Fibroblast of skin of left biceps (primary cell): ENCODE results near the gene GMCL1.
A peak's percentile ranks its signal among the peaks of the same experiment; 100 is the strongest.
"Not testable (repeated sequence)": the region's sequence is repeated elsewhere in the genome, so short reads cannot be mapped to it uniquely, and the experiment has no call there.

ENCODE experiments used
- DNase-seq, 2 experiments: peaks; one replicate each; pipeline ENCODE4 v3.0.0-alpha.2; 2013; ENCODE audit warnings: low read depth in 2 of 2

GMCL1 gene

GRCh38 chr2:69848186-69848790, 18.8 kb downstream of the GMCL1 start:
- no peak for DNase-seq

- DNase-seq, result no peak
These were observed 28.8 kb downstream of the GMCL1 start for GRCh38 chr2:69858261-69858660.

GRCh38 chr2:69863298-69863697, 33.8 kb downstream of the GMCL1 start:
- no peak for DNase-seq

- DNase-seq, result no peak
These were observed 59.0 kb downstream of the GMCL1 start for GRCh38 chr2:69888451-69888850.

- no peak for DNase-seq
These were observed 59.8 kb downstream of the GMCL1 start for GRCh38 chr2:69889302-69889701.

- DNase-seq, result no peak
These were observed 61.4 kb downstream of the GMCL1 start for GRCh38 chr2:69890881-69891280.

GRCh38 chr2:69892838-69893424, 63.5 kb downstream of the GMCL1 start:
- not testable (repeated sequence) for DNase-seq

- peak; percentile 54 to 55 for DNase-seq
These were observed 64.5 kb downstream of the GMCL1 start, which contains the start of gene SNRNP27 for GRCh38 chr2:69893684-69894551. Gene SNRNP27, plus strand, starts transcription at chr2:69893956. Its CDS starts 29 bp downstream, at chr2:69893985.

- DNase-seq, result not testable (repeated sequence)
These were observed 65.3 kb downstream of the GMCL1 start for GRCh38 chr2:69894737-69895136.

- no peak for DNase-seq
These were observed 72.9 kb downstream of the GMCL1 start for GRCh38 chr2:69902213-69902922.

GRCh38 chr2:69907216-69907615, 77.8 kb downstream of the GMCL1 start:
- DNase-seq, result no peak

GRCh38 chr2:69911985-69912563, 82.6 kb downstream of the GMCL1 start:
- DNase-seq, result no peak

- DNase-seq, result peak; percentile 100
These were observed 84.9 kb downstream of the GMCL1 start for GRCh38 chr2:69914164-69914949.

GRCh38 chr2:69914950-69915945, 85.8 kb downstream of the GMCL1 start, which contains the start of gene MXD1:
Gene MXD1, plus strand, starts transcription at chr2:69915109. Its CDS starts 222 bp downstream, at chr2:69915331.
- no peak for DNase-seq

GRCh38 chr2:69916106-69916505, 86.6 kb downstream of the GMCL1 start:
- DNase-seq, result no peak

GRCh38 chr2:69917852-69918251, 88.4 kb downstream of the GMCL1 start:
- peak; percentile 34 to 42 for DNase-seq

- no peak for DNase-seq
These were observed 88.9 kb downstream of the GMCL1 start for GRCh38 chr2:69918401-69918800.

GRCh38 chr2:69923116-69923515, 93.7 kb downstream of the GMCL1 start:
- DNase-seq, result no peak

- DNase-seq, result no peak
These were observed 97.5 kb downstream of the GMCL1 start for GRCh38 chr2:69926849-69927515.
